GM18520 (cell line): ENCODE measurements around the gene TRAK1.

ENCODE experiments used
- ATAC-seq: cut with Tn5 transposase; IDR thresholded peaks from one replicate; pipeline ENCODE4 v1.9.1; 2021; ENCODE audit not compliant: unreplicated experiment

TRAK1 gene

GRCh38 chr3:42122261-42123011 lies 31.3 kb downstream of the TRAK1 start:
- ATAC-seq = no peak

DNA sequence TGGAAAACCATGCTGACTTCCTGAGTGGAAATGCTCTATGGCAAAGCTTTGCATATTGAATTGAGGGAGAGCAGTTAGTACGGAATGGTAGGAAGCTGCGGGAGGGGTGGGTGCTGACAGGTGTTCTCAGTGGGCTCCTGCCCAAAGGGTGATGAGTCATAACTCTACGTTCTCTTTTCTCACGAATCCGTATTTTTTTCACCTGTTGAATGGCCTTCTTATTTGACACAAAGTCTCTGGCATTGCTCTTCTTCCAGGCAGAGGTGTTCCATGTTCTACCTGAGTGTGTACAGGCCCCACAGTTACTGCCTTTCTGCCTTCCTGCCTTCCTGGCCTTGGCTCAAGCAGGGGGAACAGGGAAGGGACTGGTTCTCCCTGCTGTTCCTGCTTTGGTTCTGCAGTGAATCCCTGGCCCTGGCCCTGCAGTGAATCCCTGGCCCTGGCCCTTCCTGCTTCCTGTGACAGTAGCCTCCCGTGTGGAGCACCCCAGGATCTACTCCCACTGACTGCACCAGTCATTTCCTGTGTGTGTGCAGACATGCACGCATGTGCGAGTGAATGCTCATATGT lies 31.9 kb downstream of the TRAK1 start:
- no peak for ATAC-seq

DNA sequence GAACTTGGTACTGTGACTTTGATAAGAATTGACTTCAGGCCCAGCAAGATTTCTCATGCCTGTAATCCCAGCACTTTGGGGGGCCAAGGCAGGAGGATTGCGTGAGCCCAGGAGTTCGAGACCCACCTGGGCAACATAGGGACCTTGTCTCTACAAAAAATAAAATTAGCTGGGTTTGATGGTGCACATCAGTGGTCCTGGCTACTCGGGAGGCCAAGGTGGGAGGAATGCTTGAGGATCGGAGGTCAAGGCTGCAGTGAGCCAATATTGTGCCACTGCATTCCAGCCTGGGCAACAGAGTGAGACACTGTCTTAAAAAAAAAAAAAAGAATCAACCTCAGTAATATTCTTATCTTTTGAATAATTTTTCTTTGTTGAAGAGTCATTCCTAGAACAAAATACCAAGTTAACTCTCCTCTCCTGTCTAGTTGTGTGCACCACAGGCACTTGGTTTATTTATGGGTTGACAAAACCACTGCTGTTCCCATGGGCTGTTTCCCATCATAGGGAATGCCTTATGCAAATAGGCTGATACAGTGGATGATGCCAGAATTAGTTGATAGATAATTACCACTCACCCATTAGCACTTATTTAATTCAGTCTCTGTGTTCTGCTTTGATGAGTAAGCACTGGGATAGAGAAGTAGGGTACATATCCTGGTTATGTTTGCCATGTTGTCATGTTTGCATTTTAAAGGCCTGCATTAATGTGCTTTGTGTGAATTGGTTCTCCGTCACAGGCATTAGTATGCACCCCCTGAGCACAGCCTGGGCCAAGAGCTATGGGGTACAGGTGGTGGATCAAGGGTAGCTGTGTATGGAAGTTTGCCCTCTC lies 32.9 kb downstream of the TRAK1 start:
- no peak for ATAC-seq

DNA sequence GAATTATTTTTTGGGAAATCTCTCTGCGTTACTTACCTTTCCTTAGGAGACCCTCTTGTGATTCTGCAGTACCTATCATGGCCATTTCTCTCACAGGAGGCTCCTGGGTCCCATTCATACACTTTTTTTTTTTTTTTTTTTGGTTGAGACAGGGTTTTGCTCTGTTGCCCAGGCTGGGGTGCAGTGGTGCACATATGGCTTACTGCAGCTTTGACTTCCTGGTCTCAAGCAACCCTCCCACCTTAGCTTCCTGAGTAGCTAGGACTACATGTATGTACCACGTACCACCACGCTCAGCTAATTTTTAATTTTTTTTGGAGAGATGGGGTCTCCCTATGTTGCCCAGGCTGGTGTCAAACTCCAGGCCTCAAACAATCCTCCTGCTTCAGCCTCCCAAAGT lies 36.1 kb downstream of the TRAK1 start:
- no peak for ATAC-seq

DNA sequence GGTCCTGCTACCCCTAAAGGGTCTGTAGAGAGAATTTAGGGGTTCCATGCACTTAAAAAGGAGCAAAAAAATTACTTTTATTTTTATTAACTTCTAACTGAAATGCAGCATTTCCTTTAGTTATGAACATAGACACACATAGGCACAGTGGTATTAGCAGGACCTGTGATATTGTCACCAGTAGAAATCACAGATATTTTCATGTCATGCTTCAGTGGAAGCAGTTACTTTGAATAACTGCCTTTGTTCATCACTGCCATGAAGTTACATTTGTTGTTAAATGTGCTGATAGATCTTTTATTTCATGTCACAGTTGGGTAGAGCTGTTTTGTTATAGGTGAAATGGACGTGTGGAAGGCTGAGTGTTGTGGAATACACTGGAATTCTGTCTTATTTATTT lies 37.4 kb downstream of the TRAK1 start:
- ATAC-seq = no peak

DNA sequence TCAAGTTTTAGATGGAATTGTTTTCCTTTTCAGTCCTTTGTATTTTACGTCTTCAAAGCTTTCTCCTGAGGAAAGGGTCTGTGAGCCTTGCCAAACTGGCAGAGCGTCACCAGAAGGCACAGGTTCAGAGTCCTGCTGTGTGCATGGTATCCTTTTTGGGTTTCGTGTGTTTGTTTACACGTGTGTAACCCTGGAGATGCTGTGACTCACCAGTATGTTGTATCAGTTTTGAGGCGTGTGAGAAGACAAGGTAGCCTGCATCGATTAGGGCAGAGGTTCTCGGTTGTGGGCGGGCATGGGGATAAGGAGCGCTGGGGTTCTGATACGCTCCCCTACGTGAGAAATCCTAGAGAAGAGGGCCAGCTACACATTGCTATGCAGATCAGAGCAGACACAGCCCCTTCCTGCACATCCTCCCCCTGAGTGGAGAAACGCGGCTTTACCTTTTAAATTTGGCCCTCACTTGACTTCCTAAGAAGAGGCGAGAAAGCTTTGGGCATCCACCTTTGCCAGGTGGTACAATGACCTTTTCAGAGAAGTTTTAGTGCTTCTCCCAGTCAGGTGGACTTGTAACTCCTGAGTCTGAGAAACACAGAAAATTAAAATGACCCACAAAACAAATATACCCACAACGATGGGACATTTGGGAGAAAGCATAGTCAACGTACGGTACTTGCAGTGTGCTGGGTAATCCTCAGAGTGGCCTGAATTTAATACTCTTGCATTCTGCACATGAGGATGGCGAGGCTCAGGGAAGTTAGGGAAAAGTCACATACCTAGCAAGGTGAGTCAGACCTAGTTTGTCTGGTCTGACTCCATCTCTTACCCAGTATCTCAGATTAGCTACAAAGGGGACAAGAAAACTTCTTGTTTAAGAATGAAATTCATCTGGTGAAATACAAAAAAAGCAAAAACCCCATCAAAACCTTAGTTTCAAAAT lies 38.1 kb downstream of the TRAK1 start:
- ATAC-seq = no peak

DNA sequence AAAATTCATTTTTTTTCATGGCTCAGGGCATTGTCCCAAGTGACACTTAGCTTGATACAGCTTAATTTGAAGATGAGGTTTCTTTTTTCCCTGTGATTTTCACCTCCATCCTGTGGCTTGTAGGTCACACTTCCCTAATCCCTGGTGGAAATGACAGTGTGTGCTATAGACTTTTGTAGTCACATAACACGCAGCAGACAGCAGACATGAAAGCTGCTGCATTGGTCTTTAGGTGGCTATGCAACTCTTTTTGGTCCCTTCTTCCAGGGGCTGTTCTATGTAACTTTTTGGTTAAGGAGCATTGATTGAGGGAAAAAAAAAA lies 38.8 kb downstream of the TRAK1 start:
- ATAC-seq = no peak

DNA sequence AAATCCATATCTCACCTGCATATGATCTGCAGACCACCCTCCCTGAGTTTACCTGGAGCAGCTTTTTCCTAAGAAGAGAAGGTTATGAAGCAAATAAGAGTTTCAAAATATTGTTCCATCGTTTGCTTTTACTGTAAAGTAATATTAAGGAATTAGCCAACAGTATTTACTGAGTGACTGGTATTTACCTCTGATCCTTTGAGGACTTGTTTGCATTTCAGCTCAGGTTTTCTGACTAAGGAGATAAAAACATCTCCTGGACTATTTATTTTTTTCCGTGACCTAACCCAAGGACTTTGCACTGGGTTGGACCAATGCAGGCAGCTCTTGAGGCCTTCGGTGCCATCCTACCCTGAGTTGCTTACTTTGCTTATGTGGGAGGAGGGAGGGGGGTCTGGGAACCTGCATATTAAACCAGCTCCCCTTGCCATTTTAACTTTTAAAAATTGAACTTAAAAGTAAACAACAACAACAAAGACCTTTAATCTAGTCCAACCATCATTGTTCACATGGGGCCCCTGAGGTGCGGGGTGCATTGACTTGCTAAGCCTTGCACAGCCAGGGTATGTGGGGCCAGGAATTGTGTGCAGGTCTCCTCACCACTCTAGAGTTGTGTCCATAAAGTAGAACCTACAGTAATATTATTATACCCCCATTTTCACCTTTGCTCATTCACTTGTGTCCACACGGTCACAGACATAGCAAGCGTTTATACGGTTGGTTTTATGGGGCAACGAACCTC lies 39.3 kb downstream of the TRAK1 start:
- ATAC-seq = no peak

- ATAC-seq = no peak
Observed at GRCh38 chr3:42133500-42134298, 42.5 kb downstream of the TRAK1 start.

GRCh38 chr3:42134867-42135464 lies 43.8 kb downstream of the TRAK1 start:
- no peak for ATAC-seq

DNA sequence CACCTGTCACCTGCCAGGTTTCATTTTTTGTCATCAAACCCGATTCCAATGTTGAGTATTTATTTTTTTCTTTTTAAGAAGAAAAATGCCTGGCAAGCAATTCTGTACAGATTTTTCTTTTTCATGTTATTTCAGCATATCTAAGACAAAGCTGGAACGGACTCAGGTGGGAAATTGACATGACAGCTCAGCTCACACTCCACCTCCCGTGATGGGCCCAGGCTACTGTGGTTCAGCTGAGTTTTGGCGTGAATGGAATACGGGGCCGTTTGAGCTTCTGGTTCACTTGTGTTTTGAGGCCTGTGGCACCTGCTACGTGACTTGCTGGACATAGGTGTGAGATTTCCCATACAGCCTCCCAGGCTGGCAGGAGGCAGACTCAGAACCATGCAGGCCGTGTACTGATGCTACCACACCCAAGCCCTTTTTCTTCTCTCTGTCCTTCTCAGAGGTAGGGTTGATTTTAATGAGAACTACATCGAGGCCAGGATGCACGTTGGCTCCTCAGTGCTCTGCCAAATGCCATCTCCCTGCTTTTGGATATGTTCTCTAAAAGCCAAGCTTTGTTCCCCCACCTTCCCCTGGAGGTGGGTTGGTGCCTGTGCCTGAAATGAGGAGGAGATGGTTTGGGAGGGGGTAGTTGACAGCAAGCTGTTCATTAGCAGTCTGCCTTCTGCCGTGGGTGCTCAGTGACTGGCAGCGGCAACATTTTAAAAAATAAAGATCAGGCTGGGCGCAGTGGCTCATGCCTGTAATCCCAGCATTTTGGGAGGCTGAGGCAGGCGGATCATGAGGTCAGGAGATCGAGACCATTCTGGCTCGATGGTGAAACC lies 48.7 kb downstream of the TRAK1 start:
- ATAC-seq = no peak

- ATAC-seq = no peak
Observed at GRCh38 chr3:42140665-42141203, 49.6 kb downstream of the TRAK1 start.

GRCh38 chr3:42143440-42143839 lies 52.3 kb downstream of the TRAK1 start:
- ATAC-seq = no peak

GRCh38 chr3:42144209-42144608 lies 53.1 kb downstream of the TRAK1 start:
- ATAC-seq = no peak

DNA sequence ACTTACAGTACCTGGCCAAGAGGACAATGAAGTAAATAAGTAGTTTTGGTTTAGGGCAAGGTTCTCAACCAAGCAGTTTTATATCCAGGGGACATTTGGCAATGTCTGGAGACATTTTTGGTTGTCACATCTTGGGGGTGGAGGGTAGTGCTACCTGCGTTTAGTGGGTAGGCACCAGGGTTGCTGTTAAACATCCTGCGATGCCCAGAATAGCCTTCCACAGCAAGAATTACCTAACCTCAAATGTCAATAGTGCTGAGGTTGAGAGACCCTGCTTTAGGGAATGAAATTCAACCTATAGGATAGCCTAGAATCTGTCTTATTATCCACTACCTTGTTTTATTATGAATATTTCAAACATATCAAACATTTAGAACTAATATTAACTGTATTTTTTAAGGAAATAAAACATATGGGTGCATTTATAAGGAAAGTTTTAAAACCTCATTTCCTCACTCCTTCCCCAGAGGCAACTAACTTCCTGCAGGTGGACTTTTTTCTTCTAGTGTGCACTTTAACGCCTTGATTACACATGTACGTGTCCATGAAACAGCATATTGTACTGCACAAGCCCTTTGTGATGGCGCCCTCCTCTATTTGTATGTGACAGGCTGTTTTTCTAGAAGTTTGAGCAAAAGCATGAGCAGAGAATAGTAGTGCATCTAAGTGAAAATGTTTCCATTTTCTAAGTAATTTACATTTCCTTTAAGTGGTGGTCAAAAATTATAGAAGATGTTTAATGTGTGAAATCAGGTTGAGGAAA lies 57.1 kb downstream of the TRAK1 start:
- ATAC-seq = no peak

- no peak for ATAC-seq
Observed at GRCh38 chr3:42148982-42149432, 57.9 kb downstream of the TRAK1 start.

GRCh38 chr3:42149532-42149931 lies 58.4 kb downstream of the TRAK1 start:
- no peak for ATAC-seq
